Keratinocyte (primary cell): ENCODE measurements around the gene FUT8. TPM values are rescaled to one million over a fixed set of nuclear protein-coding genes. Genes with fewer than 3 reads are reported as not detected.

Experiments used
- DNase-seq: peaks from one replicate; pipeline ENCODE4 v3.0.0-alpha.2; 2011; ENCODE audit warnings: low read depth, missing footprints, low spot score
- FAIRE-seq: peaks from 2 replicates; lab custom pipeline; 2011; peaks lifted over from hg19 to GRCh38; lab: Jason Lieb, UNC
- H2AFZ ChIP-seq: 2 replicates; pipeline ENCODE4 v1.6.0; 2012; ENCODE audit warnings: low read length, control low read depth, inconsistent platforms; ENCODE audit not compliant: control insufficient read depth
- H3K27ac ChIP-seq: 2 replicates; pipeline ENCODE4 v1.5.1; 2011; ENCODE audit warnings: low read length; ENCODE audit not compliant: control insufficient read depth, insufficient read depth
- H3K27me3 ChIP-seq: 3 replicates; pipeline ENCODE4 v1.6.0; 2011; ENCODE audit warnings: low read length; ENCODE audit not compliant: control insufficient read depth, insufficient read depth; ENCODE audit errors: extremely low read depth
- H3K36me3 ChIP-seq, 2 experiments: 2 replicates in 1 of 2; 3 replicates in 1 of 2; pipeline ENCODE4 v1.5.1; 2011; ENCODE audit warnings: low read length in 2 of 2, mild to moderate bottlenecking in 1 of 2; ENCODE audit not compliant: control insufficient read depth in 2 of 2, insufficient read depth in 2 of 2; ENCODE audit errors: extremely low read depth in 1 of 2
- H3K4me1 ChIP-seq: 3 replicates; pipeline ENCODE4 v1.5.1; 2011; ENCODE audit warnings: low read length; ENCODE audit not compliant: control insufficient read depth, insufficient read depth; ENCODE audit errors: extremely low read depth
- H3K4me2 ChIP-seq: 3 replicates; pipeline ENCODE4 v1.6.0; 2011; ENCODE audit warnings: low read depth, low read length; ENCODE audit not compliant: control insufficient read depth, insufficient read depth; ENCODE audit errors: extremely low read depth
- H3K4me3 ChIP-seq, 3 experiments: fragments of 200-600 bp in 1 of 3; sonication (generic) in 1 of 3; 2 replicates in 2 of 3; 3 replicates in 1 of 3; pipeline ENCODE4 v1.5.1; 2011 to 2016; ENCODE audit warnings: low read length in 3 of 3, mild to moderate bottlenecking in 3 of 3, control low read depth in 2 of 3, inconsistent platforms in 1 of 3, low read depth in 1 of 3, mixed read lengths in 1 of 3, mixed run types in 1 of 3, moderate library complexity in 1 of 3; ENCODE audit not compliant: control insufficient read depth in 2 of 3, insufficient read depth in 2 of 3; ENCODE audit errors: extremely low read depth in 1 of 3
- H3K79me2 ChIP-seq: 2 replicates; pipeline ENCODE4 v1.6.0; 2012; ENCODE audit warnings: low read length; ENCODE audit not compliant: control insufficient read depth, insufficient read depth
- H3K9ac ChIP-seq: 3 replicates; pipeline ENCODE4 v1.6.0; 2011; ENCODE audit warnings: low read length; ENCODE audit not compliant: control insufficient read depth, insufficient read depth; ENCODE audit errors: extremely low read depth
- H3K9me1 ChIP-seq: 3 replicates; pipeline ENCODE4 v1.6.0; 2011; ENCODE audit warnings: low read length; ENCODE audit not compliant: control insufficient read depth, insufficient read depth; ENCODE audit errors: extremely low read depth
- H3K9me3 ChIP-seq: 2 replicates; pipeline ENCODE4 v1.5.1; 2012; ENCODE audit warnings: low read depth, low read length; ENCODE audit not compliant: control insufficient read depth
- H4K20me1 ChIP-seq: 3 replicates; pipeline ENCODE4 v1.6.0; 2011; ENCODE audit warnings: low read length; ENCODE audit not compliant: control insufficient read depth, insufficient read depth; ENCODE audit errors: extremely low read depth
- EZH2 ChIP-seq: IDR thresholded peaks from one replicate; pipeline ENCODE4 v1.6.1; 2012; ENCODE audit warnings: inconsistent platforms, mild to moderate bottlenecking, low read length, moderate library complexity
- dilution Hi-C: fragments of 300-500 bp; cut with MboI; formaldehyde crosslinking; loops from one replicate; pipeline ENCODE4 v1.7.0; 2020; ENCODE audit warnings: low sequenced_read_pairs; ENCODE audit not compliant: extremely low pct_ligation_motif_present
- polyA plus RNA-seq, 5 experiments: library from polyadenylated mRNA; depleted of rRNA in 3 of 5; stranded (reverse) in 3 of 5; stranded (forward) in 1 of 5; unstranded in 1 of 5; fragments of >200 nt; gene quantifications; 1 replicate in 1 of 5; 2 replicates in 3 of 5; 3 replicates in 1 of 5; pipeline versions ENCODE4 v1.2.1 to v1.2.3, GENCODE V29; 2011 to 2012; ENCODE audit warnings: missing spikeins in 2 of 5, low read depth in 1 of 5, low replicate concordance in 1 of 5
- TF ChIP-seq, protein P1 (sequence below), 3 experiments: IDR thresholded peaks in 1 of 3; conservative IDR thresholded peaks in 1 of 3; optimal IDR thresholded peaks in 1 of 3; 2 replicates in 2 of 3; 3 replicates in 1 of 3; pipeline versions ENCODE3 to v1.5.1; 2011; ENCODE audit warnings: low read length in 3 of 3, mild to moderate bottlenecking in 3 of 3, moderate library complexity in 2 of 3, control low read depth in 1 of 3, inconsistent platforms in 1 of 3; ENCODE audit not compliant: insufficient read depth in 2 of 3; ENCODE audit errors: extremely low read depth in 1 of 3

FUT8 gene
- polyA plus RNA-seq, 1 donor (not counting 4 experiments of a cell fraction or from before 2014, with no cell fraction given), result 12.5 TPM

DNA sequence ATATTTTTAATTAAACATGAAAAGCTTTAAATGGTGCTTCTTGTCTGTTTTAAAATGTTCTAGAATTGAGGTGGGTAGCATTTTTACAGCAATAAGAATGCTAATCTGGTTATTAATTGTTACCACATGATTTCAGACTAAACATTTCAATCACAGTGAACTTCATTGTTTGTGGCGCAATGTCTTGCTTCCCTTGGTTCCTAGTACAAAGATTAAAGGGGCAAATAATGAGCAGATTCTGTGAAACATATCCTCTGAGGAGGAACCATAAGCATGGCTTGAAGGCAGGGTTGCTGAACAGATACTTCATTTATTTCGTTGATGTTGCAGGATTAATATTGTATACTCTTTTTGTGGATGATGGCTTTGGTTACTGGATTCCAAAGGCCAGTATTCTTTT is 162.1 kb downstream of the FUT8 start:
- TF ChIP-seq EZH2, result no peak
- TF ChIP-seq, protein P1, sequence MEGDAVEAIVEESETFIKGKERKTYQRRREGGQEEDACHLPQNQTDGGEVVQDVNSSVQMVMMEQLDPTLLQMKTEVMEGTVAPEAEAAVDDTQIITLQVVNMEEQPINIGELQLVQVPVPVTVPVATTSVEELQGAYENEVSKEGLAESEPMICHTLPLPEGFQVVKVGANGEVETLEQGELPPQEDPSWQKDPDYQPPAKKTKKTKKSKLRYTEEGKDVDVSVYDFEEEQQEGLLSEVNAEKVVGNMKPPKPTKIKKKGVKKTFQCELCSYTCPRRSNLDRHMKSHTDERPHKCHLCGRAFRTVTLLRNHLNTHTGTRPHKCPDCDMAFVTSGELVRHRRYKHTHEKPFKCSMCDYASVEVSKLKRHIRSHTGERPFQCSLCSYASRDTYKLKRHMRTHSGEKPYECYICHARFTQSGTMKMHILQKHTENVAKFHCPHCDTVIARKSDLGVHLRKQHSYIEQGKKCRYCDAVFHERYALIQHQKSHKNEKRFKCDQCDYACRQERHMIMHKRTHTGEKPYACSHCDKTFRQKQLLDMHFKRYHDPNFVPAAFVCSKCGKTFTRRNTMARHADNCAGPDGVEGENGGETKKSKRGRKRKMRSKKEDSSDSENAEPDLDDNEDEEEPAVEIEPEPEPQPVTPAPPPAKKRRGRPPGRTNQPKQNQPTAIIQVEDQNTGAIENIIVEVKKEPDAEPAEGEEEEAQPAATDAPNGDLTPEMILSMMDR (optimal IDR thresholded peaks at IDR 0.05 in 1 of 3, IDR thresholded peaks at IDR 0.05 in 1 of 3, conservative IDR thresholded peaks at IDR 0.05 in 1 of 3; ENCODE audit: extremely low read depth in 1 of 3, insufficient read depth in 2 of 3, low read length in 3 of 3), result no peak
- H3K9me3 ChIP-seq, result no peaks in the 10 kb centered on the region
- no peaks in the 10 kb centered on the region for H3K79me2 ChIP-seq
- H3K4me3 ChIP-seq, result no peak overlapping the region
- no peak overlapping the region for H2AFZ ChIP-seq
- no peak overlapping the region for H3K27ac ChIP-seq
- H3K36me3 ChIP-seq, result no peaks in the 10 kb centered on the region
- H3K9ac ChIP-seq, result no peak overlapping the region
- dilution Hi-C loops, result no loop called here
- FAIRE-seq (no peak), DNase-seq (no peak)
- no peaks in the 10 kb centered on the region for H3K27me3 ChIP-seq
- H3K9me1 ChIP-seq, result no peaks in the 10 kb centered on the region
- H3K4me2 ChIP-seq, result no peak overlapping the region
- H3K4me1 ChIP-seq, result no peaks in the 10 kb centered on the region
- H4K20me1 ChIP-seq, result no peaks in the 10 kb centered on the region

DNA sequence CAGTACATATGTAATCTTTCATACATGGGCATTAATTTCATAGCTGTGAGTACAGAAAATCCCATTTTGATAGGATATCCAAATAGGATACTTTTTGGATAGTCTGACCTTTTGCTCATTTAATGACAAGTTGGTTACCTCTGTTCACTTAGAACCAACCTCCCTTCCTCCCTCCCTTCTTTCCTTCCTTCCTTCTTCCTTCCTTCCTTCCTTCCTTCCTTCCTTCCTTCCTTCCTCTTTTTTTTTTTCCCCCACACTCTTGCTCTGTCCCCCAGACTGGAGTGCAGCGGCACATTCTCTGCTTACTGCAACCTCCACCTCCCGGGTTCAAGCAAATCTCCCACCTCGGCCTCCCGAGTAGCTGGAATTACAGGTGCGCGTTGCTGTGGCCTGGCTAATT is 162.9 kb downstream of the FUT8 start:
- Histone ChIP-seq H2AFZ (no peak overlapping the region), H3K9ac (no peak overlapping the region), H3K27me3 (no peaks in the 10 kb centered on the region), H3K9me1 (no peaks in the 10 kb centered on the region), H3K27ac (no peak overlapping the region), H3K79me2 (no peaks in the 10 kb centered on the region), H4K20me1 (no peaks in the 10 kb centered on the region), H3K4me3 (no peak overlapping the region), H3K4me2 (no peak overlapping the region), H3K36me3 (no peaks in the 10 kb centered on the region), H3K9me3 (no peaks in the 10 kb centered on the region), H3K4me1 (no peaks in the 10 kb centered on the region)
- TF ChIP-seq, protein P1 (optimal IDR thresholded peaks at IDR 0.05 in 1 of 3, IDR thresholded peaks at IDR 0.05 in 1 of 3, conservative IDR thresholded peaks at IDR 0.05 in 1 of 3; ENCODE audit: extremely low read depth in 1 of 3, insufficient read depth in 2 of 3, low read length in 3 of 3), result no peak
- no peak for TF ChIP-seq EZH2
- no peak for DNase-seq
- FAIRE-seq, result no peak
- dilution Hi-C loops, result no loop called here
